KMS-11 (cell line): ENCODE data around the gene GLTPD2.

Experiments used
- H2AFZ ChIP-seq: fragments of 200-600 bp; sonication (generic); 2 replicates; pipeline ENCODE4 v1.6.1; 2016; ENCODE audit warnings: antibody characterized with exemption, mixed run types, low read depth
- H3K27ac ChIP-seq: fragments of 200-600 bp; sonication (generic); 2 replicates; pipeline ENCODE4 v1.6.1; 2016; ENCODE audit warnings: mild to moderate bottlenecking, mixed run types
- H3K27me3 ChIP-seq: fragments of 200-600 bp; sonication (generic); 2 replicates; pipeline ENCODE4 v1.6.1; 2017; ENCODE audit warnings: mild to moderate bottlenecking, low read depth, mixed run types, moderate library complexity; ENCODE audit not compliant: insufficient read depth
- H3K36me3 ChIP-seq: fragments of 200-600 bp; sonication (generic); 2 replicates; pipeline ENCODE4 v1.6.1; 2017; ENCODE audit warnings: mild to moderate bottlenecking, mixed run types; ENCODE audit not compliant: insufficient read depth
- H3K4me1 ChIP-seq: fragments of 200-600 bp; sonication (generic); 2 replicates; pipeline ENCODE4 v1.6.1; 2016; ENCODE audit warnings: mild to moderate bottlenecking, low read depth, mixed run types; ENCODE audit not compliant: poor library complexity, severe bottlenecking
- H3K4me2 ChIP-seq: fragments of 200-600 bp; sonication (generic); 2 replicates; pipeline ENCODE4 v1.7.0; 2016; ENCODE audit warnings: mild to moderate bottlenecking, mixed run types
- H3K4me3 ChIP-seq: fragments of 200-600 bp; sonication (generic); IDR thresholded peaks from 2 replicates; pipeline ENCODE4 v1.6.1; 2017; ENCODE audit warnings: low read depth, low read length, mixed read lengths; ENCODE audit not compliant: insufficient read depth
- H3K79me2 ChIP-seq: fragments of 200-600 bp; sonication (generic); 2 replicates; pipeline ENCODE4 v1.6.1; 2016; ENCODE audit warnings: low read depth, mixed run types; ENCODE audit not compliant: insufficient read depth
- H3K9ac ChIP-seq: fragments of 200-600 bp; sonication (generic); 2 replicates; pipeline ENCODE4 v1.6.1; 2016; ENCODE audit warnings: mild to moderate bottlenecking, mixed run types
- H4K20me1 ChIP-seq: fragments of 200-600 bp; sonication (generic); 2 replicates; pipeline ENCODE4 v1.6.1; 2016; ENCODE audit warnings: mild to moderate bottlenecking, mixed run types; ENCODE audit not compliant: insufficient read depth
- CTCF ChIP-seq: fragments of 200-600 bp; sonication (generic); conservative IDR thresholded peaks from 2 replicates; pipeline ENCODE4 v1.6.1; 2017; ENCODE audit warnings: low read depth, mild to moderate bottlenecking, antibody characterized with exemption, low read length, moderate library complexity, mixed read lengths

The GLTPD2 gene

GRCh38 chr17:4751932-4752331, 36.8 kb upstream of the GLTPD2 start:
- Histone ChIP-seq H3K27ac (no peak overlapping the region), H3K9ac (no peak overlapping the region), H3K79me2 (no peaks in the 10 kb centered on the region), H3K4me2 (no peak overlapping the region), H3K36me3 (no peaks in the 10 kb centered on the region), H2AFZ (no peak overlapping the region), H3K4me1 (no peaks in the 10 kb centered on the region), H4K20me1 (no peaks in the 10 kb centered on the region), H3K4me3 (no peak overlapping the region), H3K27me3 (no peaks in the 10 kb centered on the region)
- no peak for TF ChIP-seq CTCF

GRCh38 chr17:4753392-4753791, 35.4 kb upstream of the GLTPD2 start:
- Histone ChIP-seq H3K79me2 (no peaks in the 10 kb centered on the region), H3K4me3 (no peak overlapping the region), H3K36me3 (no peaks in the 10 kb centered on the region), H3K4me2 (no peak overlapping the region), H2AFZ (no peak overlapping the region), H3K9ac (no peak overlapping the region), H3K27me3 (no peaks in the 10 kb centered on the region), H4K20me1 (no peaks in the 10 kb centered on the region), H3K27ac (no peak overlapping the region), H3K4me1 (no peaks in the 10 kb centered on the region)
- no peak for TF ChIP-seq CTCF

DNA sequence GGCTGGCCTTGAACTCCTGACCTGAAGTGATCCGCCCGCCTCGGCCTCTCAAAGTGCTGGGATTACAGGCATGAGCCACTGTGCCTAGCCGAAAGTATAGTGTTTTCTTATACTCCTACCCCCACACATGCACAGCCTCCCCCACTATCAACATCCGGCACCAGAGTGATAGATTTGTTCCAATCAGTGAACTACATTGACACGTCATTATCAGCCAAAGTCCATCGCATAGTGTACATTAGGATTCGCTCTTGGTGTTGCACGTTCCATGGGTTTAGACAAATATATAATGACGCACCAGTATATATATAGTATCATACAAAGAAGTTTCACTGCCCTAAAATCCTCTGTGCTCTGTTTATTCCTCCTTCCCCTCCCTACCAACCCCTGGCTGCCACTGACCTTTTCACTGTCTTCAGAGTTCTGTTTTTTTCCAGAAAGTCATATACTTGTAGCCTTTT, 29.0 kb upstream of the GLTPD2 start:
- Histone ChIP-seq H3K4me1 (no peaks in the 10 kb centered on the region), H3K9ac (no peak overlapping the region), H3K4me3 (no peak overlapping the region), H3K36me3 (no peaks in the 10 kb centered on the region), H3K27me3 (no peaks in the 10 kb centered on the region), H2AFZ (no peak overlapping the region), H4K20me1 (no peaks in the 10 kb centered on the region), H3K79me2 (no peaks in the 10 kb centered on the region), H3K4me2 (no peak overlapping the region), H3K27ac (no peak overlapping the region)
- TF ChIP-seq CTCF, result no peak

- Histone ChIP-seq H2AFZ (no peak overlapping the region), H3K4me1 (no peaks in the 10 kb centered on the region), H3K36me3 (no peaks in the 10 kb centered on the region), H3K4me2 (no peak overlapping the region), H3K79me2 (no peaks in the 10 kb centered on the region), H3K9ac (no peak overlapping the region), H3K4me3 (no peak overlapping the region), H4K20me1 (no peaks in the 10 kb centered on the region), H3K27me3 (no peaks in the 10 kb centered on the region), H3K27ac (no peak overlapping the region)
- no peak for TF ChIP-seq CTCF
Observed at GRCh38 chr17:4764595-4764994, 24.2 kb upstream of the GLTPD2 start.
